HCT116 (cell line): Measurements from ENCODE around the gene DENND1A.

Experiments
- CTCF ChIP-seq, 3 experiments: fragments of 200-600 bp in 1 of 3; sonication (generic) in 1 of 3; IDR thresholded peaks in 2 of 3; conservative IDR thresholded peaks in 1 of 3; 2 replicates each; pipeline ENCODE4 v1.5.1; 2012 to 2017; ENCODE audit warnings: low read depth in 2 of 3, low read length in 2 of 3, antibody characterized with exemption in 1 of 3, borderline replicate concordance in 1 of 3, control low read depth in 1 of 3, mild to moderate bottlenecking in 1 of 3, mixed read lengths in 1 of 3, mixed run types in 1 of 3, moderate library complexity in 1 of 3; ENCODE audit not compliant: insufficient read depth in 1 of 3
- EZH2 ChIP-seq: fragments of 200-600 bp; sonication (generic); IDR thresholded peaks from 2 replicates; pipeline ENCODE4 v1.6.1; 2017; ENCODE audit warnings: antibody characterized with exemption, mixed run types
- POLR2A ChIP-seq: IDR thresholded peaks from 2 replicates; pipeline ENCODE4 v1.7.0; 2011; ENCODE audit warnings: borderline replicate concordance; ENCODE audit not compliant: insufficient read depth, insufficient read length; ENCODE audit errors: extremely low read depth
- RAD21 ChIP-seq: IDR thresholded peaks from 2 replicates; pipeline ENCODE4 v1.6.1; 2012; ENCODE audit warnings: low read depth, mild to moderate bottlenecking
- REST ChIP-seq: IDR thresholded peaks from 2 replicates; pipeline ENCODE4 v1.6.1; 2012; ENCODE audit warnings: low read depth
- ZNF274 ChIP-seq: fragments of 200-500 bp; sonication (Bioruptor generic); IDR thresholded peaks from 2 replicates; pipeline ENCODE4 v1.6.1; 2014; ENCODE audit warnings: mild to moderate bottlenecking, low read depth, low read length, inconsistent platforms

- TF ChIP-seq CTCF (IDR thresholded peaks at IDR 0.05 in 2 of 3, conservative IDR thresholded peaks at IDR 0.05 in 1 of 3; ENCODE audit: borderline replicate concordance in 1 of 3, insufficient read depth in 1 of 3, low read depth in 2 of 3, low read length in 2 of 3) (no peak), EZH2 (no peak), REST (no peak), ZNF274 (no peak), POLR2A (no peak), RAD21 (no peak)
Observed at GRCh38 chr9:123414936-123415930, 514.7 kb downstream of the DENND1A start.
